Endothelial cell of umbilical vein (primary cell): ENCODE results near the gene EMP2. TPM values are rescaled to one million over a fixed set of nuclear protein-coding genes. Genes with fewer than 3 reads are reported as not detected.

ENCODE experiments used
- BruUV-seq: library from RNA; stranded (reverse); fragments of 400-500 nt; replicated peaks from 2 replicates; lab custom pipeline; 2021; lab: Mats Ljungman, UMichigan
- CTCF ChIA-PET: fragments of 300-600, 350-600 bp; sonication (Branson Sonifier 250); formaldehyde crosslinking; loops from one replicate; lab custom pipeline; 2021; ENCODE audit warnings: antibody characterized with exemption, inconsistent platforms; lab: Charles Lee
- POLR2A ChIA-PET: fragments of 300-600, 350-600 bp; sonication (Branson Sonifier 250); formaldehyde crosslinking; loops from one replicate; lab custom pipeline; 2021; ENCODE audit warnings: antibody characterized with exemption, inconsistent platforms; lab: Charles Lee
- DNase-seq: peaks from one replicate; pipeline ENCODE4 v3.0.0-alpha.2; 2011; ENCODE audit warnings: low read depth, low spot score
- FAIRE-seq: peaks from 2 replicates; lab custom pipeline; 2011; peaks lifted over from hg19 to GRCh38; lab: Jason Lieb, UNC
- H2AFZ ChIP-seq: 2 replicates; pipeline ENCODE4 v1.6.0; 2012; ENCODE audit warnings: low read depth, low read length, control low read depth, inconsistent platforms
- H3K27ac ChIP-seq: 2 replicates; pipeline ENCODE4 v1.5.1; 2011; ENCODE audit warnings: low read depth, mild to moderate bottlenecking, control low read depth, low read length, moderate library complexity; ENCODE audit not compliant: insufficient read depth
- H3K27me3 ChIP-seq, 2 experiments: 2 replicates each; pipeline versions ENCODE4 v1.6.0 to v1.6.1; 2011; ENCODE audit warnings: low read length in 2 of 2, mixed read lengths in 1 of 2; ENCODE audit not compliant: control insufficient read depth in 2 of 2, insufficient read depth in 2 of 2
- H3K36me3 ChIP-seq, 2 experiments: 2 replicates in 1 of 2; 3 replicates in 1 of 2; pipeline ENCODE4 v1.5.1; 2011; ENCODE audit warnings: low read length in 2 of 2, mild to moderate bottlenecking in 1 of 2, moderate library complexity in 1 of 2; ENCODE audit not compliant: control insufficient read depth in 2 of 2, insufficient read depth in 2 of 2; ENCODE audit errors: extremely low read depth in 1 of 2
- H3K4me1 ChIP-seq: 3 replicates; pipeline ENCODE4 v1.5.1; 2011; ENCODE audit warnings: mild to moderate bottlenecking, low read length; ENCODE audit not compliant: control insufficient read depth, insufficient read depth; ENCODE audit errors: extremely low read depth
- H3K4me2 ChIP-seq: 2 replicates; pipeline ENCODE4 v1.6.1; 2011; ENCODE audit warnings: low read length, control low read depth, mixed read lengths; ENCODE audit not compliant: insufficient read depth
- H3K4me3 ChIP-seq, 3 experiments: fragments of 200-600 bp in 1 of 3; sonication (generic), shearing (Covaris generic) in 1 of 3; replicated peaks in 1 of 3; 2 replicates each; pipeline ENCODE4 v1.5.1; 2011 to 2016; ENCODE audit warnings: control low read depth in 3 of 3, low read length in 3 of 3, mild to moderate bottlenecking in 2 of 3, inconsistent platforms in 1 of 3, low read depth in 1 of 3, moderate library complexity in 1 of 3; ENCODE audit not compliant: insufficient read depth in 1 of 3
- H3K79me2 ChIP-seq: 2 replicates; pipeline ENCODE4 v1.6.0; 2012; ENCODE audit warnings: low read length, inconsistent platforms; ENCODE audit not compliant: control insufficient read depth, insufficient read depth
- H3K9ac ChIP-seq: replicated peaks from 2 replicates; pipeline ENCODE3; 2011; ENCODE audit warnings: low read length, control low read depth; ENCODE audit not compliant: insufficient read depth; ENCODE audit errors: extremely low read depth
- H3K9me1 ChIP-seq: replicated peaks from 3 replicates; pipeline ENCODE4 v1.6.0; 2011; ENCODE audit warnings: mild to moderate bottlenecking, low read length; ENCODE audit not compliant: control insufficient read depth, insufficient read depth; ENCODE audit errors: extremely low read depth
- H3K9me3 ChIP-seq: replicated peaks from 2 replicates; pipeline ENCODE4 v1.5.1; 2012; ENCODE audit warnings: low read length, inconsistent platforms; ENCODE audit not compliant: control insufficient read depth, insufficient read depth
- H4K20me1 ChIP-seq: replicated peaks from 2 replicates; pipeline ENCODE3; 2011; ENCODE audit warnings: mild to moderate bottlenecking, low read length; ENCODE audit not compliant: control insufficient read depth, insufficient read depth; ENCODE audit errors: extremely low read depth
- EZH2 ChIP-seq: IDR thresholded peaks from 2 replicates; pipeline ENCODE4 v1.6.1; 2012; ENCODE audit warnings: borderline replicate concordance, low read depth, mild to moderate bottlenecking, moderate library complexity, low read length, inconsistent platforms; ENCODE audit not compliant: severe bottlenecking
- FOS ChIP-seq: IDR thresholded peaks from 2 replicates; pipeline ENCODE4 v1.6.1; 2011; ENCODE audit warnings: mild to moderate bottlenecking, low read length, moderate library complexity, borderline replicate concordance; ENCODE audit not compliant: insufficient read depth
- GATA2 ChIP-seq: IDR thresholded peaks from 2 replicates; pipeline ENCODE4 v1.7.0; 2011; ENCODE audit warnings: low read depth, mild to moderate bottlenecking, moderate library complexity, mixed read lengths, low read length; ENCODE audit not compliant: insufficient read length, insufficient read depth
- JUN ChIP-seq: IDR thresholded peaks from 2 replicates; pipeline ENCODE4 v1.6.1; 2011; ENCODE audit warnings: borderline replicate concordance, low read depth; ENCODE audit not compliant: insufficient read length, insufficient read depth
- MYC ChIP-seq: IDR thresholded peaks from one replicate; pipeline ENCODE4 v1.6.1; 2011; ENCODE audit warnings: mild to moderate bottlenecking, low read depth, low read length
- POLR2A ChIP-seq: IDR thresholded peaks from 2 replicates; pipeline ENCODE4 v1.6.1; 2012; ENCODE audit warnings: low read depth, mild to moderate bottlenecking, control low read depth, low read length
- POLR2AphosphoS5 ChIP-seq: IDR thresholded peaks from 2 replicates; pipeline ENCODE4 v1.6.1; 2012; ENCODE audit warnings: low read depth, mild to moderate bottlenecking, control low read depth, low read length, moderate library complexity; ENCODE audit not compliant: insufficient read depth
- dilution Hi-C: fragments of 300-500 bp; cut with MboI; formaldehyde crosslinking; loops from one replicate; pipeline ENCODE4 v1.15.0; 2019; ENCODE audit warnings: low sequenced_read_pairs; ENCODE audit not compliant: extremely low pct_ligation_motif_present
- intact Hi-C: fragments of 100-400 bp; cut with micrococcal nuclease; formaldehyde crosslinking; loops from one replicate; pipeline ENCODE4 v1.10.0; 2022
- polyA plus RNA-seq, 4 experiments: library from polyadenylated mRNA; depleted of rRNA in 3 of 4; stranded (reverse) in 3 of 4; unstranded in 1 of 4; fragments of >200 nt; gene quantifications; 2 replicates each; pipeline versions ENCODE4 v1.2.1 to v1.2.3, GENCODE V29; 2011 to 2012; ENCODE audit warnings: missing spikeins in 1 of 4
- total RNA-seq: library from RNA; stranded (reverse); gene quantifications from 2 replicates; pipeline ENCODE4 v1.2.3, GENCODE V29; 2021
- TF ChIP-seq, protein P1 (sequence below): IDR thresholded peaks from 2 replicates; pipeline ENCODE4 v1.6.1; 2011; ENCODE audit not compliant: insufficient read depth, insufficient read length
- TF ChIP-seq, protein P2 (sequence below), 2 donors: IDR thresholded peaks; 1 replicate in 1 of 2; 2 replicates in 1 of 2; pipeline ENCODE4 v1.5.1; 2011; ENCODE audit warnings: low read length in 2 of 2, mild to moderate bottlenecking in 2 of 2, moderate library complexity in 2 of 2, control low read depth in 1 of 2, inconsistent platforms in 1 of 2, low read depth in 1 of 2; ENCODE audit not compliant: insufficient read depth in 1 of 2; ENCODE audit errors: extremely low read depth in 1 of 2

The EMP2 gene
- total and polyA plus RNA-seq, 2 donors (not counting 3 experiments of a cell fraction or from before 2014, with no cell fraction given), result 19.0 to 25.5 TPM

- dilution Hi-C loops, result no loop called here
Measured at GRCh38 chr16:10548404-10548803, 32.0 kb downstream of the EMP2 start.

More at GRCh38 chr16:10548404-10548803, 32.0 kb downstream of the EMP2 start:
- Histone ChIP-seq H3K36me3 (no peaks in the 10 kb centered on the region), H3K9ac (no peak overlapping the region), H3K9me3 (no peaks in the 10 kb centered on the region), H3K27ac (no peak overlapping the region), H3K79me2 (no peaks in the 10 kb centered on the region), H3K4me3 (no peak overlapping the region), H3K4me1 (no peaks in the 10 kb centered on the region), H3K4me2 (no peak overlapping the region), H3K9me1 (no peaks in the 10 kb centered on the region), H4K20me1 (no peaks in the 10 kb centered on the region), H2AFZ (no peak overlapping the region), H3K27me3 (no peaks in the 10 kb centered on the region)
- BruUV-seq, result no TSS peak
- no peak for DNase-seq
- ChIA-PET CTCF (no interaction called here), POLR2A (no interaction called here)
- intact Hi-C loops, result no loop called here
- no peak for FAIRE-seq
- TF ChIP-seq GATA2, result no peak
- no peak for TF ChIP-seq EZH2
- TF ChIP-seq FOS, result no peak
- TF ChIP-seq JUN, result no peak
- TF ChIP-seq, protein P1, sequence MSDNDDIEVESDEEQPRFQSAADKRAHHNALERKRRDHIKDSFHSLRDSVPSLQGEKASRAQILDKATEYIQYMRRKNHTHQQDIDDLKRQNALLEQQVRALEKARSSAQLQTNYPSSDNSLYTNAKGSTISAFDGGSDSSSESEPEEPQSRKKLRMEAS, result no peak
- TF ChIP-seq POLR2AphosphoS5, result no peak
- no peak for TF ChIP-seq POLR2A
- TF ChIP-seq MYC, result no peak
- TF ChIP-seq, protein P2, sequence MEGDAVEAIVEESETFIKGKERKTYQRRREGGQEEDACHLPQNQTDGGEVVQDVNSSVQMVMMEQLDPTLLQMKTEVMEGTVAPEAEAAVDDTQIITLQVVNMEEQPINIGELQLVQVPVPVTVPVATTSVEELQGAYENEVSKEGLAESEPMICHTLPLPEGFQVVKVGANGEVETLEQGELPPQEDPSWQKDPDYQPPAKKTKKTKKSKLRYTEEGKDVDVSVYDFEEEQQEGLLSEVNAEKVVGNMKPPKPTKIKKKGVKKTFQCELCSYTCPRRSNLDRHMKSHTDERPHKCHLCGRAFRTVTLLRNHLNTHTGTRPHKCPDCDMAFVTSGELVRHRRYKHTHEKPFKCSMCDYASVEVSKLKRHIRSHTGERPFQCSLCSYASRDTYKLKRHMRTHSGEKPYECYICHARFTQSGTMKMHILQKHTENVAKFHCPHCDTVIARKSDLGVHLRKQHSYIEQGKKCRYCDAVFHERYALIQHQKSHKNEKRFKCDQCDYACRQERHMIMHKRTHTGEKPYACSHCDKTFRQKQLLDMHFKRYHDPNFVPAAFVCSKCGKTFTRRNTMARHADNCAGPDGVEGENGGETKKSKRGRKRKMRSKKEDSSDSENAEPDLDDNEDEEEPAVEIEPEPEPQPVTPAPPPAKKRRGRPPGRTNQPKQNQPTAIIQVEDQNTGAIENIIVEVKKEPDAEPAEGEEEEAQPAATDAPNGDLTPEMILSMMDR (IDR thresholded peaks at IDR 0.05; ENCODE audit: extremely low read depth in 1 of 2, insufficient read depth in 1 of 2, low read depth in 1 of 2, low read length in 2 of 2), result no peak
